Smooth muscle cell (in vitro differentiated cells): ENCODE data around the gene CALR3. TPM values are rescaled to one million over a fixed set of nuclear protein-coding genes. Genes with fewer than 3 reads are reported as not detected.
"Not testable (repeated sequence)": the region's sequence is repeated elsewhere in the genome, so short reads cannot be mapped to it uniquely, and the experiment has no call there.

ENCODE experiments used
- DNase-seq: peaks from one replicate; lab custom pipeline; 2025; ENCODE audit not compliant: unreplicated experiment; lab: John Stamatoyannopoulos, UW
- H2AFZ ChIP-seq: fragments of 200-600 bp; sonication (generic); 2 replicates; pipeline ENCODE4 v1.6.0; 2016; ENCODE audit warnings: antibody characterized with exemption, low read depth, mild to moderate bottlenecking
- H3F3A ChIP-seq: fragments of 200-600 bp; sonication (generic); 2 replicates; pipeline ENCODE4 v1.6.0; 2017; ENCODE audit warnings: antibody characterized with exemption, low read depth
- H3K27ac ChIP-seq: fragments of 200-600 bp; sonication (generic); 2 replicates; pipeline ENCODE4 v1.5.1; 2016; ENCODE audit warnings: low read depth, mild to moderate bottlenecking
- H3K27me3 ChIP-seq: fragments of 200-600 bp; sonication (generic); 2 replicates; pipeline ENCODE4 v1.6.1; 2016; ENCODE audit warnings: low read depth, mild to moderate bottlenecking
- H3K36me3 ChIP-seq: fragments of 200-600 bp; sonication (generic); 2 replicates; pipeline ENCODE4 v1.5.1; 2016; ENCODE audit warnings: low read depth
- H3K4me1 ChIP-seq: fragments of 200-600 bp; sonication (generic); 2 replicates; pipeline ENCODE4 v1.5.1; 2016; ENCODE audit warnings: low read depth
- H3K4me2 ChIP-seq: fragments of 200-600 bp; sonication (generic); 2 replicates; pipeline ENCODE4 v1.6.0; 2016; ENCODE audit warnings: mild to moderate bottlenecking
- H3K4me3 ChIP-seq: fragments of 200-600 bp; sonication (generic); 2 replicates; pipeline ENCODE4 v1.5.1; 2016; ENCODE audit warnings: mild to moderate bottlenecking
- H3K79me2 ChIP-seq: fragments of 200-600 bp; sonication (generic); 2 replicates; pipeline ENCODE4 v1.6.0; 2016; ENCODE audit warnings: low read depth, mild to moderate bottlenecking
- H3K9ac ChIP-seq: fragments of 200-600 bp; sonication (generic); 2 replicates; pipeline ENCODE4 v1.6.0; 2016; ENCODE audit warnings: low read depth
- H3K9me3 ChIP-seq: fragments of 200-600 bp; sonication (generic); replicated peaks from 2 replicates; pipeline ENCODE4 v1.5.1; 2016; ENCODE audit warnings: low read depth
- H4K20me1 ChIP-seq: fragments of 200-600 bp; sonication (generic); 2 replicates; pipeline ENCODE4 v1.6.0; 2016; ENCODE audit warnings: low read depth
- WGBS: methylation state at CpG from one replicate; pipeline ENCODE4 v1.1.7; 2016; ENCODE audit warnings: low lambda C conversion rate; 5-methylcytosine and 5-hydroxymethylcytosine counted together
- polyA plus RNA-seq: library from polyadenylated mRNA; unstranded; fragments of >200 nt; fragmentation: Nextera tagmentation; extraction: Ambion mirVana; gene quantifications from 2 replicates; pipeline ENCODE4 v1.2.1, GENCODE V29; 2016
- total RNA-seq: library from RNA; depleted of rRNA; stranded (reverse); fragments of >200 nt; gene quantifications from 2 replicates; pipeline ENCODE4 v1.2.3, GENCODE V29; 2014
- TF ChIP-seq, protein P1 (sequence below): fragments of 200-600 bp; sonication (generic); IDR thresholded peaks from 2 replicates; pipeline ENCODE4 v1.5.1; 2017; ENCODE audit warnings: borderline replicate concordance, mild to moderate bottlenecking, antibody characterized with exemption; ENCODE audit not compliant: insufficient read depth, poor library complexity, severe bottlenecking

CALR3 gene, protein sequence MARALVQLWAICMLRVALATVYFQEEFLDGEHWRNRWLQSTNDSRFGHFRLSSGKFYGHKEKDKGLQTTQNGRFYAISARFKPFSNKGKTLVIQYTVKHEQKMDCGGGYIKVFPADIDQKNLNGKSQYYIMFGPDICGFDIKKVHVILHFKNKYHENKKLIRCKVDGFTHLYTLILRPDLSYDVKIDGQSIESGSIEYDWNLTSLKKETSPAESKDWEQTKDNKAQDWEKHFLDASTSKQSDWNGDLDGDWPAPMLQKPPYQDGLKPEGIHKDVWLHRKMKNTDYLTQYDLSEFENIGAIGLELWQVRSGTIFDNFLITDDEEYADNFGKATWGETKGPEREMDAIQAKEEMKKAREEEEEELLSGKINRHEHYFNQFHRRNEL
- total RNA-seq = not detected in 2 replicates
- polyA plus RNA-seq = not detected in 2 replicates

DNA sequence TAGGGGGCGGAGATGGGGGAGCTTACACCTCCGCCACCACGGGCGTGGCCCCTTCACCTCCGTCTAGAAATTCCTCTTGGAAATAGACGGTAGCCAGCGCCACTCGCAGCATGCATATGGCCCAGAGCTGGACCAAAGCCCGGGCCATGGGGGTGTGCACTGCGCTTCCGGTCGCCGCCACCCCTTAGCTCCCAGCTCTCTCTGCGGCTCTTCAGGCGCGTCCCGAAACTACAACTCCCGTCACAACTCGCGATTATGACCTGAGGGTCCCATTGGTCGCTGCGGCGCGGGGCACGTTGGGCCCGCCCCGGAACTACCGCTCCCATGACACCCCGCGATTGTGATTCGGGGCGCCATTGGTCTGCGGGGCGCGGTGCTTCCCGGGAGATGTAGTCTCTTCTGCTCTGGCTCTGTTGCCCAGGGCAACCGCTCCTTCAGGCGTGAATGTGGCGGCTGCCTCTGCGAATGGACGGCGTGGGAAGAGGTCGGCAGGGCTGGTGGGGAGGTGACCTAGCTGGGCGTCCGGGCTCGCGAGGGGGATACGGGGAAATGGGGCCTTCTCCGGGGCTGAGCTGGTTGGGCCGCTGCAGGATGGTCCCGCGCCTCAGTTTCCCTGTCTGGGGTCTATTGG, at the start of gene CALR3, which contains the start of gene C19orf44:
TSS of gene CALR3 (minus strand) at position 186 of the 631 bp plus-strand sequence. CDS start at position 148, 38 bp downstream.
TSS of gene C19orf44 (plus strand) at position 413 of the 631 bp plus-strand sequence. CDS start 4,399 bp downstream, outside the sequence.
- Histone ChIP-seq H3K27me3 (no peaks in the 10 kb centered on the region), H3K4me1 (no peaks in the 10 kb centered on the region), H3K79me2 (no peaks in the 10 kb centered on the region), H3K27ac (peak within 1 kb of the TSS; percentile 47), H3K4me3 (peak within 1 kb of the TSS; percentile 64), H2AFZ (peak within 1 kb of the TSS; percentile 99), H4K20me1 (no peaks in the 10 kb centered on the region), H3F3A (no peaks in the 10 kb centered on the region), H3K9me3 (no peaks in the 10 kb centered on the region), H3K4me2 (peak within 1 kb of the TSS; percentile 91), H3K9ac (peak within 1 kb of the TSS; percentile 70), H3K36me3 (no peaks in the 10 kb centered on the region)
- WGBS = under 1% methylated on average over 52 of the region's 52 CpGs
- DNase-seq = peak; percentile 89
- TF ChIP-seq, protein P1, sequence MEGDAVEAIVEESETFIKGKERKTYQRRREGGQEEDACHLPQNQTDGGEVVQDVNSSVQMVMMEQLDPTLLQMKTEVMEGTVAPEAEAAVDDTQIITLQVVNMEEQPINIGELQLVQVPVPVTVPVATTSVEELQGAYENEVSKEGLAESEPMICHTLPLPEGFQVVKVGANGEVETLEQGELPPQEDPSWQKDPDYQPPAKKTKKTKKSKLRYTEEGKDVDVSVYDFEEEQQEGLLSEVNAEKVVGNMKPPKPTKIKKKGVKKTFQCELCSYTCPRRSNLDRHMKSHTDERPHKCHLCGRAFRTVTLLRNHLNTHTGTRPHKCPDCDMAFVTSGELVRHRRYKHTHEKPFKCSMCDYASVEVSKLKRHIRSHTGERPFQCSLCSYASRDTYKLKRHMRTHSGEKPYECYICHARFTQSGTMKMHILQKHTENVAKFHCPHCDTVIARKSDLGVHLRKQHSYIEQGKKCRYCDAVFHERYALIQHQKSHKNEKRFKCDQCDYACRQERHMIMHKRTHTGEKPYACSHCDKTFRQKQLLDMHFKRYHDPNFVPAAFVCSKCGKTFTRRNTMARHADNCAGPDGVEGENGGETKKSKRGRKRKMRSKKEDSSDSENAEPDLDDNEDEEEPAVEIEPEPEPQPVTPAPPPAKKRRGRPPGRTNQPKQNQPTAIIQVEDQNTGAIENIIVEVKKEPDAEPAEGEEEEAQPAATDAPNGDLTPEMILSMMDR = no peak

DNA sequence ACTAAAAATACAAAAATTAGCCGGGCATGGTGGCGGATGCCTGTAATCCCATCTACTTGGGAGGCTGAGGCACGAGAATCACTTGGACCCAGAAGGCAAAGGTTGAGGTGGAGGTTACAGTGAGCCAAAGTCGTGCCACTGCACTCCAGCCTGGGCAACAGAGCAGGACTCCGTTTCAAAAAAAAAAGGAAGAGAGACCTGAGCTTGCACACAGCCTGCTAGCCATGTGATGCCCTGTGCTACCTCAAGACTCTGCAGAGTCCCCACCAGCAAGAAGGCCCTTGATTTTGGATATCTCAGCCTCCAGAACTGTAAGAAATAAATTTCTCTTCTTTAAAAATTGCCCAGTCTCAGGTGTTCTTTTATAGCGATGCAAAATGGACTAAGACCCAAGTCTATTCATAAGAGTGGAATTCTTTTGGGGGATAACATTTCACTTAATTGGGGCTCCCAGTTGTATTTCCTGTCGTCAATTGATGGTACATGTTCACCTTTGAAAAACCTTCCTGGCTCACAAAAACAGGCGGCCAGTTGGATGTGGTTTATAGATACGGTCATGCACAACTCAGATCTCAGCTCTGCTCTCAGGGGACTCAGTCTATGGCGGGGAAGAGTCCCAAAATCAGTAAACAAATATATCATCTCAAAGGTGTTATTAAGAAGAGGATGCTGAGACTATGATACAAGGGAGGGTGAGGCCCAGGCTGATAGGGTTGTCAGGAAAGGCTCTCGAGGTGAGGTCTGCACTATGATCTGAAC, 48.7 kb upstream of the CALR3 start:
- WGBS = 96% methylated on average over 11 of the region's 11 CpGs
- H2AFZ ChIP-seq = no peak overlapping the region
- no peaks in the 10 kb centered on the region for H3K9me3 ChIP-seq
- H3K4me1 ChIP-seq = peaks cover 17% of the 10 kb centered on the region
- DNase-seq = no peak
- TF ChIP-seq, protein P1 = no peak
- H3K9ac ChIP-seq = no peak overlapping the region
- H4K20me1 ChIP-seq = peaks cover 23% of the 10 kb centered on the region
- peaks cover 48% of the 10 kb centered on the region for H3K79me2 ChIP-seq
- no peak overlapping the region for H3K4me2 ChIP-seq
- no peaks in the 10 kb centered on the region for H3K36me3 ChIP-seq
- H3K4me3 ChIP-seq = no peak overlapping the region
- H3K27me3 ChIP-seq = no peaks in the 10 kb centered on the region
- peaks cover 5% of the 10 kb centered on the region for H3F3A ChIP-seq
- no peak overlapping the region for H3K27ac ChIP-seq

DNA sequence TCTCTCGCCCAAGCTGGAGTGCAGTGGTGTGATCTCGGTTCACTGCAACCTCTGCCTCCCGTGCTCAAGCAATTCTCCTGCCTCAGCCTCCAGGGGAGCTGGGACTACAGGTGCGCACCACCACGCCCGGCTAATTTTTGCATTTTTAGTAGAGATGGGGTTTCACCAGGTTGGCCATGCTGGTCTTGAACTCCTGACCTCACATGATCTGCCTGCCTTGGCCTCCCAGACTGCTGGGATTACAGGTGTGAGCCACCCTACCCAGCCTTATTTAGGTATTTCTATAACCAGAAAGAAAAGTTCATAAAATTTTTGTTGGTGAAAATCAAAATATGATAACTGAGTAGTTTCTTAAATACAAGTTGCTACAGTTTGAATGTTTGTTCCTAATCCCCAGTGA, 47.8 kb upstream of the CALR3 start:
- H3K9me3 ChIP-seq, H3K36me3 ChIP-seq, H3K9ac ChIP-seq, H2AFZ ChIP-seq, H3K27me3 ChIP-seq, H3F3A ChIP-seq, H3K27ac ChIP-seq, H3K4me2 ChIP-seq, DNase-seq: not testable (repeated sequence)
- Histone ChIP-seq H4K20me1 (peaks cover 30% of the 10 kb centered on the region), H3K4me1 (peaks cover 17% of the 10 kb centered on the region), H3K79me2 (peaks cover 56% of the 10 kb centered on the region), H3K4me3 (peak overlapping the region; percentile 92)
- 94% methylated on average over 6 of the region's 6 CpGs for WGBS
